Adrenal gland (tissue), 5 donors: ENCODE measurements around the gene HDDC3.
"Not testable (repeated sequence)": the region's sequence is repeated elsewhere in the genome, so short reads cannot be mapped to it uniquely, and the experiment has no call there.

Experiments used
- POLR2A ChIP-seq, 2 donors: fragments of 450-650 bp; IDR thresholded peaks; one replicate each; pipeline ENCODE4 v1.6.1; 2017; ENCODE audit warnings: antibody characterized with exemption in 2 of 2, mild to moderate bottlenecking in 2 of 2, moderate library complexity in 1 of 2
- TF ChIP-seq, protein P1 (sequence below), 6 experiments: fragments of 450-650 bp in 4 of 6; fragments of 200-600 bp in 2 of 6; sonication (generic) in 1 of 6; IDR thresholded peaks; 1 replicate in 5 of 6; 2 replicates in 1 of 6; pipeline versions ENCODE4 v1.5.1 to v1.8.0; 2016 to 2021; ENCODE audit warnings: antibody characterized with exemption in 6 of 6, mild to moderate bottlenecking in 2 of 6, moderate library complexity in 1 of 6
- donor health status: DM: no; HTN: no; CAD: no.

- TF ChIP-seq, protein P1, sequence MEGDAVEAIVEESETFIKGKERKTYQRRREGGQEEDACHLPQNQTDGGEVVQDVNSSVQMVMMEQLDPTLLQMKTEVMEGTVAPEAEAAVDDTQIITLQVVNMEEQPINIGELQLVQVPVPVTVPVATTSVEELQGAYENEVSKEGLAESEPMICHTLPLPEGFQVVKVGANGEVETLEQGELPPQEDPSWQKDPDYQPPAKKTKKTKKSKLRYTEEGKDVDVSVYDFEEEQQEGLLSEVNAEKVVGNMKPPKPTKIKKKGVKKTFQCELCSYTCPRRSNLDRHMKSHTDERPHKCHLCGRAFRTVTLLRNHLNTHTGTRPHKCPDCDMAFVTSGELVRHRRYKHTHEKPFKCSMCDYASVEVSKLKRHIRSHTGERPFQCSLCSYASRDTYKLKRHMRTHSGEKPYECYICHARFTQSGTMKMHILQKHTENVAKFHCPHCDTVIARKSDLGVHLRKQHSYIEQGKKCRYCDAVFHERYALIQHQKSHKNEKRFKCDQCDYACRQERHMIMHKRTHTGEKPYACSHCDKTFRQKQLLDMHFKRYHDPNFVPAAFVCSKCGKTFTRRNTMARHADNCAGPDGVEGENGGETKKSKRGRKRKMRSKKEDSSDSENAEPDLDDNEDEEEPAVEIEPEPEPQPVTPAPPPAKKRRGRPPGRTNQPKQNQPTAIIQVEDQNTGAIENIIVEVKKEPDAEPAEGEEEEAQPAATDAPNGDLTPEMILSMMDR (IDR thresholded peaks at IDR 0.05) = not testable (repeated sequence)
- TF ChIP-seq POLR2A (IDR thresholded peaks at IDR 0.05) = not testable (repeated sequence)
These were observed 5.6 kb downstream of the HDDC3 start for GRCh38 chr15:90926766-90927165.
